Bronchial epithelial cell (primary cell): Measurements from ENCODE around the gene KIAA1210. TPM values are rescaled to one million over a fixed set of nuclear protein-coding genes. Genes with fewer than 3 reads are reported as not detected.

Experiments used
- DNase-seq: peaks from one replicate; pipeline ENCODE4 v3.0.0-alpha.2; 2010; ENCODE audit warnings: low read depth
- FAIRE-seq: peaks from 2 replicates; lab custom pipeline; 2011; peaks lifted over from hg19 to GRCh38; lab: Jason Lieb, UNC
- H3K27me3 ChIP-seq: 2 replicates; pipeline ENCODE4 v1.5.1; 2011; ENCODE audit warnings: low read length; ENCODE audit not compliant: control insufficient read depth, insufficient read depth
- H3K36me3 ChIP-seq: 2 replicates; pipeline ENCODE4 v1.5.1; 2011; ENCODE audit warnings: low read length; ENCODE audit not compliant: control insufficient read depth, insufficient read depth
- H3K4me3 ChIP-seq: 2 replicates; pipeline ENCODE4 v1.5.1; 2011; ENCODE audit warnings: mild to moderate bottlenecking, low read depth, low read length, control low read depth
- total RNA-seq: library from RNA; depleted of rRNA; stranded (reverse); fragments of >200 nt; gene quantifications from 2 replicates; pipeline ENCODE4 v1.2.1, GENCODE V29; 2014
- TF ChIP-seq, protein P1 (sequence below): IDR thresholded peaks from 2 replicates; pipeline ENCODE4 v1.5.1; 2011; ENCODE audit warnings: mild to moderate bottlenecking, moderate library complexity, low read length, control low read depth, inconsistent platforms; ENCODE audit not compliant: insufficient read depth, severe bottlenecking

Gene KIAA1210
- total RNA-seq, 1 donor from 2014 or later: not detected

- no peak overlapping the region for H3K4me3 ChIP-seq
- TF ChIP-seq, protein P1, sequence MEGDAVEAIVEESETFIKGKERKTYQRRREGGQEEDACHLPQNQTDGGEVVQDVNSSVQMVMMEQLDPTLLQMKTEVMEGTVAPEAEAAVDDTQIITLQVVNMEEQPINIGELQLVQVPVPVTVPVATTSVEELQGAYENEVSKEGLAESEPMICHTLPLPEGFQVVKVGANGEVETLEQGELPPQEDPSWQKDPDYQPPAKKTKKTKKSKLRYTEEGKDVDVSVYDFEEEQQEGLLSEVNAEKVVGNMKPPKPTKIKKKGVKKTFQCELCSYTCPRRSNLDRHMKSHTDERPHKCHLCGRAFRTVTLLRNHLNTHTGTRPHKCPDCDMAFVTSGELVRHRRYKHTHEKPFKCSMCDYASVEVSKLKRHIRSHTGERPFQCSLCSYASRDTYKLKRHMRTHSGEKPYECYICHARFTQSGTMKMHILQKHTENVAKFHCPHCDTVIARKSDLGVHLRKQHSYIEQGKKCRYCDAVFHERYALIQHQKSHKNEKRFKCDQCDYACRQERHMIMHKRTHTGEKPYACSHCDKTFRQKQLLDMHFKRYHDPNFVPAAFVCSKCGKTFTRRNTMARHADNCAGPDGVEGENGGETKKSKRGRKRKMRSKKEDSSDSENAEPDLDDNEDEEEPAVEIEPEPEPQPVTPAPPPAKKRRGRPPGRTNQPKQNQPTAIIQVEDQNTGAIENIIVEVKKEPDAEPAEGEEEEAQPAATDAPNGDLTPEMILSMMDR: no peak
- H3K27me3 ChIP-seq: no peaks in the 10 kb centered on the region
- no peaks in the 10 kb centered on the region for H3K36me3 ChIP-seq
- FAIRE-seq (no peak), DNase-seq (no peak)
Measured at GRCh38 chrX:119028733-119029330, 98.8 kb downstream of the KIAA1210 start.

Other genes with a start within 250 kb of the KIAA1210 start
- gene LONRF3, start 153.2 kb downstream of the KIAA1210 start, total RNA-seq: 0.51 and 0.79 TPM in 2 replicates
- gene CT47C1, start 54.8 kb downstream of the KIAA1210 start, total RNA-seq: not detected in 2 replicates
- 89.6 and 96.1 TPM in 2 replicates for gene PGRMC1, start 108.5 kb upstream of the KIAA1210 start, total RNA-seq